Measurements from ENCODE around the gene RGS9BP.
"Not testable (repeated sequence)": the region's sequence is repeated elsewhere in the genome, so short reads cannot be mapped to it uniquely, and the experiment has no call there.

Gene RGS9BP, protein sequence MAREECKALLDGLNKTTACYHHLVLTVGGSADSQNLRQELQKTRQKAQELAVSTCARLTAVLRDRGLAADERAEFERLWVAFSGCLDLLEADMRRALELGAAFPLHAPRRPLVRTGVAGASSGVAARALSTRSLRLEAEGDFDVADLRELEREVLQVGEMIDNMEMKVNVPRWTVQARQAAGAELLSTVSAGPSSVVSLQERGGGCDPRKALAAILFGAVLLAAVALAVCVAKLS

DNA sequence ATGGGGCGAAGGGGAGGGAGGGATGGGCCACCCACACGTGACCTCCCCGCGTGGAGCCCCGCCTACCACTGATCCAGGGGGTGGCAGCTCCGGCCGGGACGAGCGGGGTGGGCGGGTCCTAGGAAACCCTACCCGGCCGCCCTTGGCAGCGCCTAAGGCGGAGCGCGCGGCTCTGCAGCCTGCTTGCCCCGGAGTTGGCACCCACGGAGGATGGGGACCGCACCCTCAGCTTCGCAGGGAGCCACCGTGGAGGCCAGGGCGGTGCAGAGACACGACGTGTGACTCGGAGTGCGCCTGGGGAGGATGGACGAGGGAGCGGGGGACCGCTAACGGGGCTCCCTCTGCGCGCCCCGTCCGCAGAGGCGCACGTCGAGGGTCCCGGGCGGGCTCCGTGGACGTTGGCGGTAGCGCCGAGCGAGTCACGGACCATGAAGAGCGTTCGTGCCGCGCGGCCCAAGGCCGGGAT lies at the start of gene RGS9BP:
Gene RGS9BP (plus strand): TSS at position 129 of the 466 bp plus-strand sequence. CDS start 416 bp downstream, outside the sequence.
- H3K27ac Mint-ChIP-seq: peak within 1 kb of the TSS; percentile 71
- peak within 1 kb of the TSS; percentile 83 for H3K4me3 Mint-ChIP-seq
- H3K4me1 Mint-ChIP-seq (ENCODE audit: low read depth): peaks cover 24% of the 10 kb centered on the region
- DNase-seq (ENCODE audit: low spot score): peak; percentile 58
- peaks cover 22% of the 10 kb centered on the region for H3K27me3 Mint-ChIP-seq (ENCODE audit: low read depth)
- H3K36me3 Mint-ChIP-seq (ENCODE audit: low read depth): peaks cover 7% of the 10 kb centered on the region
- H3K9me3 Mint-ChIP-seq: no peaks in the 10 kb centered on the region

DNA sequence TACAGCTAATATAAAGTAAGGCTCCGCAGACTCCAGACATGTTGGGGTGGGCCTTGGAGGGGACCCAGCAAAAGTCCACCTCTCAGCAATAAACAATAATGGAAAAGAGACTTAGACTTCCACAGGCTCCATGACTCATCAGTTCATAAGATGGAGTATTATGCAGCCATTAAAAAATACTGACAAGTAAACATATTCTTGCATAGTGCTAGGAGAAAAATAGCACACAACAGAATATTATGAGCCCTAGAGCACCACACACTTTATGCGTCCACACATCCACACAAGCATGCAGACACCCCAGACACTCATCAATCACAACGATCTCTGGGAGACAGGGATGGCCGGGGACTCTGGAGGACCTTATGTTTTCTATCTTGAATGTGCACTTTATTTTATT lies 48.7 kb upstream of the RGS9BP start:
- Mint-ChIP-seq H3K4me1 (ENCODE audit: low read depth) (no peaks in the 10 kb centered on the region), H3K27ac (no peak overlapping the region), H3K27me3 (ENCODE audit: low read depth) (no peaks in the 10 kb centered on the region), H3K9me3 (no peaks in the 10 kb centered on the region), H3K4me3 (no peak overlapping the region), H3K36me3 (ENCODE audit: low read depth) (peaks cover 13% of the 10 kb centered on the region)
- DNase-seq (ENCODE audit: low spot score): no peak

DNA sequence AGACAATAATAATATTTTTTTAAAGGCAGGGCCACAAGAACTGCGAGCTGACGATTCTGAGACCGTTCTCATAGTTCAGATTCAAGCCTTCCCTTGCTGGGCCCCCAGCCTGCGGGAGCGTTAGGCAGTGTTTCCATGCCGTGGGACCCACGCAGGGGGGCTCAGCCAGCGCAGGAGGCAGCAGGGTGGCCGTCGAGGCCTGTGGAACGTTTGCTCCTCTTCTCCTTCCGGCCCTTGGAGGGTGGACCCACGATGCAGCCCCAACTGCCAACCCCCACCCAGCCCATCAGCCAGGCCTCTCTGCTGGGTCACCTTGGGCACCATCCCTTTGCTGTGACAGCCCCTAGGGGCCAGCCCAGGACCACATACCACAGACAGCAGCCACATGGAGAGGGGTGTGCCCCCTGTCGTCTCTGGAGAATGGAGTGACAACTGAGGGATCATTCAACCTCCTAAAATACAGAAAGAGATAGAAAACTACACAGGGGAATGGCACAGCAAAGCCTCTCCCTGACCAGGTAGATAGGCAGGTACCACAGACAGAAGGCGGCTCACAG lies 47.9 kb upstream of the RGS9BP start:
- Mint-ChIP-seq H3K36me3 (ENCODE audit: low read depth) (peaks cover 7% of the 10 kb centered on the region), H3K27ac (no peak overlapping the region), H3K4me1 (ENCODE audit: low read depth) (no peaks in the 10 kb centered on the region), H3K4me3 (no peak overlapping the region), H3K27me3 (ENCODE audit: low read depth) (no peaks in the 10 kb centered on the region), H3K9me3 (no peaks in the 10 kb centered on the region)
- DNase-seq (ENCODE audit: low spot score): no peak

DNA sequence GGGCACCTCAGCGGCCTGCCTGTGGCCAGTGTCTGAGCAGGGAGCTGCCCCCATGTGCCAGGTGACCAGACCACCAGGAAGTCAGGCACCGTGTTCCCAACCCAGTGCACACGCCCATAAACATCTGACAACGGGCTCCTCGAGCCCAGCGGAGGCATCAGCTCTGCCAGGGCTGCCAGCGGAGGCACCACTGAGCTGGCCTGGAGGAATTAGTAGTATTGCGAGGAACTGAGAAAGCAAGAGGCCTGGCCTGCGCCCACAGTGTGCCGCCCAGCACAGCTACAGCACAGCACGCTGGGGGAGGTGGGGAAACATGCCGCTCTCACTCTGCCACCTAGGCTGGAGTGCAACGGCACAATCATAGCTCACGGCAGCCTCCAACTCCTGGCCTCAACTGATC lies 45.3 kb upstream of the RGS9BP start:
- no peaks in the 10 kb centered on the region for H3K9me3 Mint-ChIP-seq
- H3K27me3 Mint-ChIP-seq (ENCODE audit: low read depth): no peaks in the 10 kb centered on the region
- H3K4me1 Mint-ChIP-seq (ENCODE audit: low read depth): no peaks in the 10 kb centered on the region
- H3K27ac Mint-ChIP-seq: no peak overlapping the region
- H3K4me3 Mint-ChIP-seq: no peak overlapping the region
- H3K36me3 Mint-ChIP-seq (ENCODE audit: low read depth): peaks cover 4% of the 10 kb centered on the region
- no peak for DNase-seq (ENCODE audit: low spot score)

DNA sequence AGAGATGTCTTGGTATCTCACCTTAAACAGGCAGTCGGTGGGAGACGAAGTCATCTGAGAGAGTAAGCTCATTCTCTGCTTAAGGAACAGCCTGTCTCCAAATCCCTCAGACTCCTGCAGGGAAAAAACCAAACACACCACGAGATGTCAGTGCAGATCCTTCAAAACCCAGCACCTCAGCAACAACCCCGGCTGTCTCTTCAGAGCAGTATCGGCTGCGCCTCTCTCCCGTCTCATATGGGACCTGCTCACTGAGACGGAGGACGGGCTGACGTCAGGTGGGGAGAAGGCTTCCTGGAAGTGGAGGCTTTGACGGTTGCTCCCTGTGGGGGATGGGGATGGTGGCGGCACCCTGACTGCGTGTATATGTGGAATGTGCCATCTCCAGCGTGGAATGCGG lies 44.3 kb upstream of the RGS9BP start:
- Mint-ChIP-seq H3K4me3 (no peak overlapping the region), H3K9me3 (no peaks in the 10 kb centered on the region), H3K4me1 (ENCODE audit: low read depth) (no peaks in the 10 kb centered on the region), H3K27ac (no peak overlapping the region), H3K27me3 (ENCODE audit: low read depth) (no peaks in the 10 kb centered on the region), H3K36me3 (ENCODE audit: low read depth) (peaks cover 9% of the 10 kb centered on the region)
- DNase-seq (ENCODE audit: low spot score): no peak

DNA sequence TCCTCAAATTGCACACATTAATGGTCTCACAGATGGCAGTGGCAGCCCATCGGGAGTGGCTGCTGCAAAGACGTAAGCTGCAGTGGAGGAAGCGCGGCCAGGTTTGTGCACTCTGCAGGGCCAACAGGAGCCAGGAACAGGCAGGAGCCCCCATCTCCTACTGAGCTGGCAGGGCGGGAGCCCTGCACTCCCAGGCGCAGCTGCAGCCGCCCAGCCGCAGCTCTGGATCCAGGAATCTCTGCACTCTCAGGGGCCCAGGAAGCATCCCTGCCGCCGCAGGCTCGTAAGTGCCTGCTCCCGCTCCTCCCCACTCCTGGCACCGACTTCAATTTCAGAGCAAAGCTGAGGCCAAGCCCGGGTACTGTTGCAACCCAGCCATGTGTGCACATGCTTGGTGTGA lies 38.2 kb upstream of the RGS9BP start:
- DNase-seq (ENCODE audit: low spot score): no peak
- no peaks in the 10 kb centered on the region for H3K9me3 Mint-ChIP-seq
- H3K36me3 Mint-ChIP-seq (ENCODE audit: low read depth): peaks cover 31% of the 10 kb centered on the region
- H3K4me1 Mint-ChIP-seq (ENCODE audit: low read depth): peaks cover 2% of the 10 kb centered on the region
- H3K27me3 Mint-ChIP-seq (ENCODE audit: low read depth): no peaks in the 10 kb centered on the region
- no peak overlapping the region for H3K27ac Mint-ChIP-seq
- no peak overlapping the region for H3K4me3 Mint-ChIP-seq

DNA sequence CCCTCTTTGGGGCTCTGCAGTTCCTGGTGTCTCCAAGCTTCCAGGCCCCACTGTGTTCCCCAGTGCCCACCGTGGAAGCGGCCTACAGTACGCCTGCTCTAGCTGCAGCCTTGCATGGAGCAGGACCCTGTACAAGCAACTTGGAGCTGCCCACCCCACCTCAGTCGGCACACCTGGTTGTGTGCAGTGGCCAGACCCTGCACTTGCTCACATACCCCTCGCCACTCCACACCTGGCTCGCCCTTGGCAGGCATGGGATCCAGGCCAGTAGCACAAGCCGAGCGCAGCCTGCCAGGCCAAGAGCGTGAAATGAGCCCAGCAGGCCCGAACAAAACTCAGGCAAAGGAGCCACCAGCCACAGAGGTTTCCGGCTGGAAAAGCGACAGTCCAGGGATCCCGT lies 37.0 kb upstream of the RGS9BP start:
- no peaks in the 10 kb centered on the region for H3K9me3 Mint-ChIP-seq
- peaks cover 12% of the 10 kb centered on the region for H3K4me1 Mint-ChIP-seq (ENCODE audit: low read depth)
- H3K36me3 Mint-ChIP-seq (ENCODE audit: low read depth): peaks cover 41% of the 10 kb centered on the region
- H3K27me3 Mint-ChIP-seq (ENCODE audit: low read depth): no peaks in the 10 kb centered on the region
- H3K4me3 Mint-ChIP-seq: no peak overlapping the region
- DNase-seq (ENCODE audit: low spot score): no peak
- H3K27ac Mint-ChIP-seq: no peak overlapping the region

DNA sequence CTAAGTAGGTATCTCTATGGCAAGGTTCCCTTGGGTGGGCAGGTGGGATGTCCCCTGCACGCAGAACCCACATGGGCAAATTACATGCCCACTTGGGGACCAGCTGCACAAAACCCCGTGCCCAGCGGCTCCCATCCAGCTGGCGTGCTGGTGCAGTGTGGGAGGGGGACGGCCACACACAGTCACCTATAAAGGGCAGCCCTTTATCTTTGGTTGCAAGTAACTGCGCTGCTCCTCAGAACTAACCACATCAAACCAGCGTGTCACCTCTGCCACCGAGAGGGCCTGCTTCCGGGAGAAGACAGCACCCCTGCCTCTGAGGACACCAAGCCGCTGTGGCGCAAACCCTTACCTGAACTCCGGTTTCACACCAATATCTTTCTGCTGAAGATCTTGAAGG lies 32.9 kb upstream of the RGS9BP start:
- peak overlapping the region; percentile 53 for H3K4me3 Mint-ChIP-seq
- H3K27ac Mint-ChIP-seq: peak overlapping the region; percentile 69
- peaks cover 45% of the 10 kb centered on the region for H3K36me3 Mint-ChIP-seq (ENCODE audit: low read depth)
- no peaks in the 10 kb centered on the region for H3K27me3 Mint-ChIP-seq (ENCODE audit: low read depth)
- peaks cover 29% of the 10 kb centered on the region for H3K4me1 Mint-ChIP-seq (ENCODE audit: low read depth)
- DNase-seq (ENCODE audit: low spot score): peak; percentile 38
- H3K9me3 Mint-ChIP-seq: no peaks in the 10 kb centered on the region

DNA sequence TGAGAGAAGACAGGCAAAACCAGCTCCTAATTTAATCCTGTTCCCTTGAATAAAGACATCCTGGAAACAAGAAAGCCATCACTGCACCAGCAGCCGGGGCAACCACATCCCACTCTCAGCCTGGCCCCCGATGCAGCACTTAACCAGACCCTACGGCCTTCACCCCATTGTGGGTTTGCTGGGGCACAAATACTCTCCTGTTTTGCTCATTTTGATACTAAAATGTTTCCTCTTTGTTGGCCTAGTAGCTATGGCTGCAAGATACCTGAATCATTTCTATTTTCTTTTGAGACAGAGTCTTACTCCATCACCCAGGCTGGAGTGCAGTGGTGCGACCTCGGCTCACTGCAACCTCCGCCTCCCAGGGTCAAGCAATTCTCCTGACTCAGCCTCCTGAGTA lies 29.1 kb upstream of the RGS9BP start:
- H3K36me3 Mint-ChIP-seq (ENCODE audit: low read depth): peaks cover 40% of the 10 kb centered on the region
- no peak overlapping the region for H3K4me3 Mint-ChIP-seq
- DNase-seq (ENCODE audit: low spot score): no peak
- H3K27ac Mint-ChIP-seq: peak overlapping the region; percentile 5
- H3K27me3 Mint-ChIP-seq (ENCODE audit: low read depth): no peaks in the 10 kb centered on the region
- no peaks in the 10 kb centered on the region for H3K9me3 Mint-ChIP-seq
- peaks cover 29% of the 10 kb centered on the region for H3K4me1 Mint-ChIP-seq (ENCODE audit: low read depth)

DNA sequence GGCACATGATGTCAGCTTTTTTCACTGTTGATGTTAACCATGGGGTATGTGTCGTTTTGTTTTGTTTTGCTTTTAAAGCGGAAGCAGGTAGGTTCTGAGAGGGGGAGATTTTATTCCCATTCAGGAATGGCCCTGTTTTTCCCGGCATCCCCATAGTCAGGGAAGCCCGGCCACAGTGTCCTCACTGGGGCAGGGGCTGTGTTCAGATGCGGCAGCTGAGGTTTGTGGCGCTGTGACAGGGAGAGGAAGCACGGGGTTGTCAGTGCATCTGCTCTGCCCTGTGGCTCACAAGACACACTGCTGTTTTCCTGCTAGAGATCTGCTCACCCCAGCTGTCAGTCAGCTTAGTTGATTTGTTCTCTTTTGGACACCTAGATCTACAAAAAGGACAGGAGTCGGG lies 28.3 kb upstream of the RGS9BP start:
- H3K27ac Mint-ChIP-seq: no peak overlapping the region
- no peak for DNase-seq (ENCODE audit: low spot score)
- H3K27me3 Mint-ChIP-seq (ENCODE audit: low read depth): no peaks in the 10 kb centered on the region
- no peak overlapping the region for H3K4me3 Mint-ChIP-seq
- peaks cover 35% of the 10 kb centered on the region for H3K36me3 Mint-ChIP-seq (ENCODE audit: low read depth)
- H3K9me3 Mint-ChIP-seq: no peaks in the 10 kb centered on the region
- H3K4me1 Mint-ChIP-seq (ENCODE audit: low read depth): peaks cover 27% of the 10 kb centered on the region

DNA sequence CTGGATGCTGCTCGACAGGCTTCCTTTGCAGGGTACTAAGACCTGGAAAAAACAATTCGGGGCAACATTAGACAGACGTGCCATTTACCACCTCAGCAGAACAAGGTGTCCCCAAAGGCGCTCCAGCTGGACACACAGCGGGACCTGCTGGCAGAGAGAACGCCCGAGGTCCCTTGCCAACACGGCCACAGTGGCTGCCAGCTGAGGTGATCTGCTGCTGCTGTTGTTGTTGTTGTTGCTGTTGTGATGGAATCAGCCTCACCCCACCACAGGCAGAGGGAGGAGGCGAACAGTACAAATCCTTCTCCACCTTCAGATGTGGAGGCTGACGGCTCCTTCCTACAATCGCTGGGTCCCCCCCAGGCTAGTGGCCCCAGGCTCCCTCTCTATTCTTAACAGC lies 25.9 kb upstream of the RGS9BP start:
- no peak overlapping the region for H3K4me3 Mint-ChIP-seq
- H3K27me3 Mint-ChIP-seq (ENCODE audit: low read depth): no peaks in the 10 kb centered on the region
- peaks cover 13% of the 10 kb centered on the region for H3K4me1 Mint-ChIP-seq (ENCODE audit: low read depth)
- no peaks in the 10 kb centered on the region for H3K9me3 Mint-ChIP-seq
- no peak for DNase-seq (ENCODE audit: low spot score)
- H3K36me3 Mint-ChIP-seq (ENCODE audit: low read depth): peaks cover 20% of the 10 kb centered on the region
- no peak overlapping the region for H3K27ac Mint-ChIP-seq

DNA sequence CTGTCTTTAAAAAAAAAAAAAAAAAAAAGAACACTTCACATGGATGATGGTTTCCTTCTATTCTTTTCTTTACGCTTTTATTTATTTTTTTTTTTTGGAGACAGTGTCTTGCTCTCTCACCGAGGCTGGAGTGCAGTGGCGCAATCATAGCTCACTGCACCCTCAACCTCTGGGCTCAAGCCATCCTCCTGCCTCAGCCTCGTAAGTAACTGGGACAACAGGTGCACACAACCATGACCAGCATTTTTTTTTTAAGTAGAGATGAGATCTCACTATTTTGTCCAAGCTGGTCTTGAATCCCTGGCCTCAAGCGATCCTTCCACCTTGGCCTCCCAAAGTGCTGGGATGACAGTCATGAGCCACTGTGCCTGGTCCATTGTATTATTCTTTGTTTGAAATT lies 25.0 kb upstream of the RGS9BP start:
- no peaks in the 10 kb centered on the region for H3K27me3 Mint-ChIP-seq (ENCODE audit: low read depth)
- H3K4me3 Mint-ChIP-seq: no peak overlapping the region
- H3K9me3 Mint-ChIP-seq: no peaks in the 10 kb centered on the region
- DNase-seq (ENCODE audit: low spot score): no peak
- no peak overlapping the region for H3K27ac Mint-ChIP-seq
- peaks cover 13% of the 10 kb centered on the region for H3K4me1 Mint-ChIP-seq (ENCODE audit: low read depth)
- peaks cover 20% of the 10 kb centered on the region for H3K36me3 Mint-ChIP-seq (ENCODE audit: low read depth)

DNA sequence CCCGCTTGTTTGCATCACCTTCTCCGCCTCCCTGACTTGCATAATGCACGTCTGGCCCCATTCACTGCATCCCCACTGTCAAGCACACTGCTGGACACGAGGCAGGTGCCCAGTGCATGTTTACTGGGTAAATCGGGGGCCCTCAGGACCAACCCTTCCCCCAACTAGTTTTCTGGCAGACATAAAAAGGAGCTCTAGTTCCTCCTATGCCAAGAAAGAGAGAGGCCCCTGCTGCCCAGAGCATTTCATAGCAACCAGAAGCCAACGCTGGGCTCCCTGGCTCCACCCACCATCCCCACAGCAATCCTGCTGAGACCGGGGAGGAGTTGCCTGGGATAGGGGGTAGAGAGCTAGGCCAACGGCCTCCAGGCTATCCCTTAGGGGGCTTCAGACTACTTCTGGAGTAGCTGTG lies 23.9 kb upstream of the RGS9BP start:
- H3K27me3 Mint-ChIP-seq (ENCODE audit: low read depth): no peaks in the 10 kb centered on the region
- H3K9me3 Mint-ChIP-seq: no peaks in the 10 kb centered on the region
- H3K4me3 Mint-ChIP-seq: no peak overlapping the region
- peaks cover 19% of the 10 kb centered on the region for H3K36me3 Mint-ChIP-seq (ENCODE audit: low read depth)
- no peak for DNase-seq (ENCODE audit: low spot score)
- peaks cover 9% of the 10 kb centered on the region for H3K4me1 Mint-ChIP-seq (ENCODE audit: low read depth)
- no peak overlapping the region for H3K27ac Mint-ChIP-seq

DNA sequence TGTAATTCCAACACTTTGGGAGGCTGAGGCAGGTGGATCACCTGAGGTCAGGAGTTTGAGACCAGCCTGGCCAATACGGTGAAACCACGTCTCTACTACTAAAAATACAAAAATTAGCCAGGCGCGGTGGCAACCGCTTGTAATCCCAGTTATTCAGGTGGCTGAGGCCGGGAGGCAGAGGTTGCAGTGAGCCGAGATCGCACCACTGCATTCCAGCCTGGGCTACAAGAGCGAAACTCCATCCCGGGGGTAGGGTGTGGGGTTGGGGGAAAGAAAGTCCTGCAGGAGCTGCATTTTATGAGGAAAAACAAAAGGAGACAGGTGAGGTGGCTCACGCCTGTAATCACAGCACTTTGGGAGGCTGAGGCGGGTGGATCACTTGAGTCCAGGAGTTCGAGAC lies 23.3 kb upstream of the RGS9BP start:
- not testable (repeated sequence) for H3K4me1 Mint-ChIP-seq (ENCODE audit: low read depth); H3K27ac Mint-ChIP-seq; H3K4me3 Mint-ChIP-seq; DNase-seq (ENCODE audit: low spot score); H3K9me3 Mint-ChIP-seq; H3K27me3 Mint-ChIP-seq (ENCODE audit: low read depth)
- H3K36me3 Mint-ChIP-seq (ENCODE audit: low read depth): peaks cover 17% of the 10 kb centered on the region
